Measurements from ENCODE around the gene PTPN21. TPM values are rescaled to one million over a fixed set of nuclear protein-coding genes. Genes with fewer than 3 reads are reported as not detected.
A peak's percentile ranks its signal among the peaks of the same experiment; 100 is the strongest.

Gene PTPN21
- total RNA-seq, 2 experiments from 2014 or later: not detected

DNA sequence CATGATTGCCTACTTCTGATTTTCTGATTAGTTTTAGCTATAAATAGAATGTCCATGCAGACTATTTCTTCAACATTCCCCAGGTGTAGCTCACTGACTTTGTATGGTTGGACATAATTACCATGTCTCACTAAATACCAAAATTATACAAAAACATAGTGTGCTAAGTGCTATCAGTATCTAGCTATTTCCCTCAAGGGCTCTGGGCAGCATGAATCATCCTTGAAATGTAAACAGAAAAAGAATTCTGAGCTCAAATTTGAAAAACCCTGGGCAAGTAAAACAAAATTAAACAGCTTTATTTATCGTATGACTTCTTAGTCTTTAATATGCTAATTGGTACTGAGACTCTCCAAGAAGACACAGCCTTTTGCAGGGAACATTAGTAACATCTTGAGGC lies 86.4 kb downstream of the PTPN21 start:
- no peaks in the 10 kb centered on the region for H3K9me3 Mint-ChIP-seq
- H3K36me3 Mint-ChIP-seq (ENCODE audit: low read depth): no peaks in the 10 kb centered on the region
- H3K27ac Mint-ChIP-seq: no peak overlapping the region
- ChIA-PET POLR2A (no interaction called here), CTCF (no interaction called here)
- DNase-seq: no peak
- no peaks in the 10 kb centered on the region for H3K4me1 Mint-ChIP-seq
- H3K27me3 Mint-ChIP-seq: no peaks in the 10 kb centered on the region
- no peak overlapping the region for H3K4me3 Mint-ChIP-seq

DNA sequence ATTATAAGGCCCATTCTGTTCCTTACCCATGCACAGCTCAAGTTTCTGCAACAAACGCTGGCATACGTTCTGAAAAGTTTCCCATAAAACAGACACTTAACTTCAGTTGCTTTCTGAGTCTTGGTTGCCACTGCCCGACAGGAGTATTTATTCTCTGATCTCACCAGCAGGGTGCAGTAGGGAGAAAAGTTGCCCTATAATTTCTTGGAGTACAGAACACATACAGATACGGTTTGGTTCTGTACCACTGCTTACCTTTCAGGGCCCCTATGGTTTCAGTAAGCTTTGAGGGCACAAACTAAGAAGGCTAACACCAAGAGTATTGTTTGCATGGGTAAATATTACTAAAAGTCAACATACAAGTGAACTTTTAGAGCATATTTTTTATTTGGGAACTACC lies 91.5 kb downstream of the PTPN21 start:
- peak; percentile 34 for DNase-seq
- no peak overlapping the region for H3K27ac Mint-ChIP-seq
- H3K9me3 Mint-ChIP-seq: no peaks in the 10 kb centered on the region
- CTCF ChIA-PET: no interaction called here
- H3K27me3 Mint-ChIP-seq: no peaks in the 10 kb centered on the region
- POLR2A ChIA-PET: no interaction called here
- H3K36me3 Mint-ChIP-seq (ENCODE audit: low read depth): peaks cover 5% of the 10 kb centered on the region
- H3K4me3 Mint-ChIP-seq: no peak overlapping the region
- no peaks in the 10 kb centered on the region for H3K4me1 Mint-ChIP-seq

DNA sequence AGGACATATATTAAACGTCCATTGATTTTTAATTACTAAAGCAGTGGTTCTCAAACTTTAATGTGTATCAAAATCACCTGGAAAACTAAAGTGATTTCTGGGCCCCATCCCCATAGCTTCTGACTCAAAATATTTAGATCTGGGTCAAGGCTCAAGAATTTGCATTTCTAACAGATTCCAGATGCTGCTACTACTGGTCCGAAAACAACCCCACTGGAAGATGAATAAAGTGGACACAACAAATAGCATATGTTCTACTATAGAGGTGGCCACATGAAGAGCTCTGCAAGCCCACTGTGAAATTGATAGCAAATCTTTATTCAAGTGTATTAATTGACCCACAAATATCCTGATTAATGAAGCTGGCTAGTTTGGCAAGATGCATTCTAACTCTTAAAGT lies 99.9 kb downstream of the PTPN21 start:
- Mint-ChIP-seq H3K4me3 (no peak overlapping the region), H3K9me3 (peaks cover 3% of the 10 kb centered on the region), H3K36me3 (ENCODE audit: low read depth) (no peaks in the 10 kb centered on the region), H3K27me3 (no peaks in the 10 kb centered on the region), H3K27ac (no peak overlapping the region), H3K4me1 (no peaks in the 10 kb centered on the region)
- POLR2A ChIA-PET: no interaction called here
- no peak for DNase-seq
- CTCF ChIA-PET: no interaction called here

DNA sequence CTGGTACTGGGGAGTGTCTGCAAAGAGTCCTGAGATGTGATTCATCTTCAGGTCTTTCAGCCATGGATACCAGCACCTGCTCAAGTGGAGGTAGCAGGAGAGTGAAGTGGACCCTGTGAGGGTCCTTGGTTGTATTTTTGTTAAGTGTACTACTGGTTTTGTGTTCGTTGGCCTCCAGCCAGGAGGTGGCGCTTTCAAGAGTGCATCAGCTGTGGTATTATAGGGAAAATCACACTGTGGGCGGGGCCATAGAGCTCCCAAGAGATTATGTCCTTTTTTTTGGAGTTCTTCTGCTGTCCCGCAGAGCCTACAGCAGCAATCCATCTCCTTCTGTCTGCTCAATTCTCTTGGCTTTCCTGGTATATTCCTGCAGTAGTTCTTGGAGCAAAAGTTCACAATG lies 102.6 kb downstream of the PTPN21 start:
- no peaks in the 10 kb centered on the region for H3K4me1 Mint-ChIP-seq
- no peaks in the 10 kb centered on the region for H3K27me3 Mint-ChIP-seq
- ChIA-PET CTCF (no interaction called here), POLR2A (no interaction called here)
- no peak overlapping the region for H3K4me3 Mint-ChIP-seq
- no peak for DNase-seq
- H3K36me3 Mint-ChIP-seq (ENCODE audit: low read depth): no peaks in the 10 kb centered on the region
- H3K9me3 Mint-ChIP-seq: peaks cover 6% of the 10 kb centered on the region
- no peak overlapping the region for H3K27ac Mint-ChIP-seq

DNA sequence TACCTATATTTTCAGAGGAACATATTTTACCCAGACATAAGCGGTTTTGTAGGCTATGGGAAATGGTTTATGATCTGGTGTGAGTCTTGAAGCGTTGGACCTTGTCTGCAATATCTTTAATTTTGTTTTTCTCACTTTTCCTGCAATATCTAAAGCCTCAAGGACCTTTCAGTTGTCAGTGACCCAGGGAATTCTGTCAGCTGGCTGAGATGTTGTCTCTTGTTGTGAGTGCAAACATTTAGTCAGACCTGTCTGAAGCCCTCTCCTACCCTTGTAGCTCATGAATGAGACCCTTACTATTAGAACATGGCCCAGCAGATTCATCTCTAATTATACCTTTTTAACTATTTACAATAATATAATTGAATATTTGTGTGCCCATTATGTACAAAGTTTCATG lies 115.7 kb downstream of the PTPN21 start:
- Mint-ChIP-seq H3K36me3 (ENCODE audit: low read depth) (no peaks in the 10 kb centered on the region), H3K4me1 (no peaks in the 10 kb centered on the region), H3K27ac (no peak overlapping the region), H3K4me3 (no peak overlapping the region), H3K9me3 (no peaks in the 10 kb centered on the region), H3K27me3 (no peaks in the 10 kb centered on the region)
- ChIA-PET CTCF (no interaction called here), POLR2A (no interaction called here)
- DNase-seq: no peak

DNA sequence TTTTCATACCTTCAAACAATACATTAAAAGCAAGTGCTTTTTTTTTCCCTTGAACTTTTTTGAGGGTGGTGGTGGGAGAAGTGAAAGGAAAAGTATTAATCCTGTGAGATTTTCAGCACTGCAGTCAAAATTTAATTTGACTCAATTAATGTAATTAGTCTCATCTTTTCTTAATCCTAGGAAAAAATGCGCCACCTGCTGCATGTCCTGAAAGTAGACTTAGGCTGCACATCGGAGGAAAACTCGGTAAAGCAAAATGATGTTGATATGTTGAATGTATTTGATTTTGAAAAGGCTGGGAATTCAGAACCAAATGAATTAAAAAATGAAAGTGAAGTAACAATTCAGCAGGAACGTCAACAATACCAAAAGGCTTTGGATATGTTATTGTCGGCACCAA lies 117.1 kb downstream of the PTPN21 start:
- Mint-ChIP-seq H3K4me3 (no peak overlapping the region), H3K27ac (no peak overlapping the region), H3K27me3 (no peaks in the 10 kb centered on the region), H3K36me3 (ENCODE audit: low read depth) (no peaks in the 10 kb centered on the region), H3K4me1 (no peaks in the 10 kb centered on the region), H3K9me3 (no peaks in the 10 kb centered on the region)
- POLR2A ChIA-PET: no interaction called here
- CTCF ChIA-PET: no interaction called here
- DNase-seq: no peak

DNA sequence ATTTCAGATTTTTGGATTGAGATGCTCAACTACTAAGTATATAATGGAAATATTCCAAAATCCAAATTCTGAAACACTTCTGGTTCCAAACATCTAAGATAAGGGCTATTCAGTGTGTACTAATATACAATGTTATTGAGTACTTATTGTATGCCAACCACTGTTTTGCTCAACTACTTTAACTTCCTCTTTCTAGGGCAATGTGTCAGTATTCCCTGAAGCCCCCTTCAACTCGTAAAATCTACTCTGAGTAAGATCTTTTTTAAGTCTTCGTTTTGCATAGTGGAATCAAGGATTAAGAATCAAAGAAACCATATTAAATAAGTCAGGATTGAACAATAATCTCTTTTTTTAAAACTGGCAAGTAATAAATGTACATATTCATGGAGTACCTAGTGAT lies 123.8 kb downstream of the PTPN21 start:
- no peak overlapping the region for H3K4me3 Mint-ChIP-seq
- ChIA-PET POLR2A (no interaction called here), CTCF (no interaction called here)
- no peaks in the 10 kb centered on the region for H3K4me1 Mint-ChIP-seq
- no peak for DNase-seq
- H3K36me3 Mint-ChIP-seq (ENCODE audit: low read depth): no peaks in the 10 kb centered on the region
- no peak overlapping the region for H3K27ac Mint-ChIP-seq
- H3K27me3 Mint-ChIP-seq: no peaks in the 10 kb centered on the region
- no peaks in the 10 kb centered on the region for H3K9me3 Mint-ChIP-seq

DNA sequence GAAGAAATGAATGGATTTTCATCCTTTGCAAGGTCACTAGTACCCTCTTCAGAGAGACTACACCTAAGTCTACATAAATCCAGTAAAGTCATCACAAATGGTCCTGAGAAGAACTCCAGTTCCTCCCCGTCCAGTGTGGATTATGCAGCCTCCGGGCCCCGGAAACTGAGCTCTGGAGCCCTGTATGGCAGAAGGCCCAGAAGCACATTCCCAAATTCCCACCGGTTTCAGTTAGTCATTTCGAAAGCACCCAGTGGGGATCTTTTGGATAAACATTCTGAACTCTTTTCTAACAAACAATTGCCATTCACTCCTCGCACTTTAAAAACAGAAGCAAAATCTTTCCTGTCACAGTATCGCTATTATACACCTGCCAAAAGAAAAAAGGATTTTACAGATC lies 128.5 kb downstream of the PTPN21 start:
- CTCF ChIA-PET: no interaction called here
- POLR2A ChIA-PET: no interaction called here
- H3K27ac Mint-ChIP-seq: no peak overlapping the region
- H3K4me3 Mint-ChIP-seq: no peak overlapping the region
- no peaks in the 10 kb centered on the region for H3K4me1 Mint-ChIP-seq
- peaks cover 2% of the 10 kb centered on the region for H3K36me3 Mint-ChIP-seq (ENCODE audit: low read depth)
- no peaks in the 10 kb centered on the region for H3K9me3 Mint-ChIP-seq
- DNase-seq: no peak
- no peaks in the 10 kb centered on the region for H3K27me3 Mint-ChIP-seq

DNA sequence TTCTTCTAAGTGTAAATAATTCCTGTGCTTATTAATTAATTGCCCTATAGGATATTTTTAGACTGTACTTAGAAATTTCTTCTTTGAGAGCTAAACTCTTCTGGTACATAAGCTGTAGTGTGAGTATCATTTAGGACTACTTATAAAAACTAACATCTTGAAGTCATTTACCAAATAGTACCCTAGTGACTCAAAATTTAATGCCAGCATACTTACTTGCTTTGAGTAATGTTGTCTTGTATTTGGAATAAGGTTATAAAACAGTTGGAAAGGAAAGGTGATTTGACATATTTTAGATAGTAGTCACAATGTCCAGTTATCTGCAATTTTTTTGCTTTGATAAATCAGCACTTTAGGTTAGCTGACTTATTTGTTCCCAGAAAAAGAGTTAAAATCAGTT lies 130.2 kb downstream of the PTPN21 start:
- no peak for DNase-seq
- Mint-ChIP-seq H3K9me3 (no peaks in the 10 kb centered on the region), H3K27me3 (no peaks in the 10 kb centered on the region), H3K27ac (no peak overlapping the region), H3K4me1 (no peaks in the 10 kb centered on the region), H3K36me3 (ENCODE audit: low read depth) (peaks cover 2% of the 10 kb centered on the region), H3K4me3 (no peak overlapping the region)
- POLR2A ChIA-PET: no interaction called here
- CTCF ChIA-PET: no interaction called here

DNA sequence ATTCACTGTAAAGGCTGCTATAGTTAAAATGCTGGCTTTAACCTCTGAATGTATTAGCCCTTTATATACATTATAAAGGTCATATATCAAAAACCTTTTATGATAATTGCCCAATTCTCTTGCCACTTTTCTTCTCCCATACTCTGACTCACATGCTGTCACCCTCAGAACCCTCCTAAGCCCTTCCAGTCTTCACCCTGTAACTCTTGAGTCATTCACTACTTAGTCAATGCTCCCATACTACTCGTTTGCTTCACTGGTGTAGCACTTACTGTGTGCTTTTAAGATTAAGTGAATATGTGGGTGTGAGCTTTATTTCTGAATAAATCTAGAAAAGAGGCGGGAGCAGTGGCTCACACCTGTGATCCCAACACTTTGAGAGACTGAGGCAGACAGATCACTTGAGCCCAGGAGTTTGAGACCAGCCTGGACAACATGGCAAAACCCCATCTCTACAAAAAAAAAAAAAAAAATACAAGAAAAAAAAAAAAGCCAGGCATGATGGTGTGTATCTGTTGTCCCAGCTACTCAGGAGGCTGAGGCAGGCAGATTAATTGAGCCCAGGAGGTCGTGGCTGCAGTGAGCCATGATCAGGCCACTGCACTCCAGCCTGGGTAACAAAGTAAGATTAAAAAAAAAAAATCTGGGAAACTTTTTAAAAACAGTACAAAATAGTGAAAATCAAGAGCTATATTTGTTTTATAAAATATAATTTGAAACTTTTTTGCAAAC lies 131.7 kb downstream of the PTPN21 start:
- peaks cover 4% of the 10 kb centered on the region for H3K36me3 Mint-ChIP-seq (ENCODE audit: low read depth)
- H3K9me3 Mint-ChIP-seq: peaks cover under 1% of the 10 kb centered on the region
- ChIA-PET POLR2A (no interaction called here), CTCF (no interaction called here)
- no peak overlapping the region for H3K4me3 Mint-ChIP-seq
- no peak overlapping the region for H3K27ac Mint-ChIP-seq
- no peak for DNase-seq
- no peaks in the 10 kb centered on the region for H3K27me3 Mint-ChIP-seq
- no peaks in the 10 kb centered on the region for H3K4me1 Mint-ChIP-seq

DNA sequence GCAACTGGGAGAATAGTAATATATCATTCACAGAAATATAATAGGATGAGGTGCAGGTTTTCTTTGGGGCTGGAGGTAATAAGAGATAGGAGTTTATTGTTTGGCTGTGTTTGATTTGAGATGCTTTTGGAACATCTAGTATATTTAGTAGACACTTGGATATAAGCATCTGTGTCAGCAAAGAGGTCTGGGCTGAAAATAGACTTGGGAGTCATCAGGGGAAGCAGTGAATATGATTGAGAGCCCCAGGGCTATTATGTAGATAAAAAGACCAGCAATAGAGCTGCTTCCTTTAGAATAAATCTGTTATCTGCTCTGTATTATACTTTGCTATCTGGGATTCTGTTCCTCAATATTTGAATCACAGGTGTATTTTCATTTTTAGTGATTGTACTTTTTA lies 132.8 kb downstream of the PTPN21 start:
- no peak for DNase-seq
- ChIA-PET POLR2A (no interaction called here), CTCF (no interaction called here)
- H3K9me3 Mint-ChIP-seq: peaks cover 7% of the 10 kb centered on the region
- no peaks in the 10 kb centered on the region for H3K27me3 Mint-ChIP-seq
- H3K4me3 Mint-ChIP-seq: no peak overlapping the region
- H3K27ac Mint-ChIP-seq: no peak overlapping the region
- H3K36me3 Mint-ChIP-seq (ENCODE audit: low read depth): peaks cover 13% of the 10 kb centered on the region
- no peaks in the 10 kb centered on the region for H3K4me1 Mint-ChIP-seq

DNA sequence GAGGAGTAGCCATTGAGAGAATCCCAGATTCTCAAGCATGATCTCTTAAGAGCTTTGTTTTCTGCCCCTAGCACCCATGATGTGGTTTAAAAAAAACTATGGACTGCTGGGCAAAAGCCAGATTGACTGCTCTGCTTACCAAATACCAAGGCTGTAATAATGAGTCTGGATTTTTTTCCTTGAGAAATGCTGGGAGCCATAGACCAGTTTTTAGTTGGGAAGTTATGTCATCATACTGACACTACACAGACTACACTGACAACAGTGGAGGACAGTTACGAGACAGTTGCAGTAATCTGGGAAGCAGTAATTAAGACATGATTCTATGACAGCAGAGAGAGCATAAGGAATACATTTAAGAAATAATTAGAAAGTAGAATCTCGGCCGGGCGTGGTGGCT lies 133.5 kb downstream of the PTPN21 start:
- Mint-ChIP-seq H3K4me3 (no peak overlapping the region), H3K36me3 (ENCODE audit: low read depth) (peaks cover 13% of the 10 kb centered on the region), H3K9me3 (peaks cover 7% of the 10 kb centered on the region), H3K27ac (no peak overlapping the region), H3K27me3 (no peaks in the 10 kb centered on the region), H3K4me1 (no peaks in the 10 kb centered on the region)
- CTCF ChIA-PET: no interaction called here
- no peak for DNase-seq
- POLR2A ChIA-PET: no interaction called here

DNA sequence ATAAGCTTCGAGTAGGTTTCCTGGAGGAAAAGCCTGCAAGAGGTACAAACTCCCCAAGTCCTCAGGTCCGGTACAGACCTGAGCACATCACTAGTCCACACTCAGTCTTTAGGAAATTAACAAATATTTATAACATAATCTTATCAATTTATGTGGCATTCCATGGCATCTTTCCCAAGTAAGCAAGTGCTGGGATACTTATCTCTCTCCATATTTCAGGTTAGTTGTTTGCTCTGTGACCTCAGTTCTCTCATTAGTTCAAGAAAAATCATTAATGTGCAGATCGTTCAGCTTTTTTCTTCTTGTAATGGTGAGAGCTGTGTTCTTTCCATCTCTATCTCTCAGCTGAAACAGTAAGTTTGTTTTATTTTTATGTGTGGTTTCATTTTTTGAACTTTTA lies 134.6 kb downstream of the PTPN21 start:
- Mint-ChIP-seq H3K4me1 (no peaks in the 10 kb centered on the region), H3K4me3 (no peak overlapping the region), H3K36me3 (ENCODE audit: low read depth) (peaks cover 17% of the 10 kb centered on the region), H3K27ac (no peak overlapping the region), H3K9me3 (peaks cover 12% of the 10 kb centered on the region), H3K27me3 (no peaks in the 10 kb centered on the region)
- DNase-seq: no peak
- CTCF ChIA-PET: no interaction called here
- POLR2A ChIA-PET: no interaction called here

DNA sequence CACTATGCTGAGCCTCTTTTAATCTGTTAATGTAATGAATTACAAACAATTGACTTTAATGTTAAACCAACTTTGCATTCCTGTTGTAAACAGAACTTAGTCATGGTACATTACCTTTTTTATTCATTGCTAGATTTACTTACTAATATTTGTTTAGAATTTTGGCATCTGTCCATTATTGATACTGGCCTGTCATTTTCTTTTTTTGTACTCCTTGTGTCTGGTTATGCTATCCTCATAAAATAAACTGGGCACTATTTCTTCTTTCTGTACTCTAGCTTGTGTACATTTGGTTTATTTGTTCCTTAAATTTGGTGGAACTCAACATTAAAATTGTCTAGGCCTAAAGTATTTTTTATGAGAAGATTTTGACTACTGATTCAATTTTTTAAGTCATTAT lies 137.2 kb downstream of the PTPN21 start:
- POLR2A ChIA-PET: no interaction called here
- Mint-ChIP-seq H3K9me3 (peaks cover 27% of the 10 kb centered on the region), H3K4me1 (no peaks in the 10 kb centered on the region), H3K27ac (no peak overlapping the region), H3K27me3 (no peaks in the 10 kb centered on the region), H3K36me3 (ENCODE audit: low read depth) (peaks cover 20% of the 10 kb centered on the region), H3K4me3 (no peak overlapping the region)
- CTCF ChIA-PET: no interaction called here
- DNase-seq: no peak

All from activated CD4-positive, alpha-beta T cell treated with anti-CD3 and anti-CD28 coated beads, Interleukin-2, amount 10 ng/mL, durations not matched to agents 7 days and 5 days (primary cell).